PC-9 (cell line): Measurements from ENCODE around the gene CDKN2AIP.

ENCODE experiments used
- EZH2 ChIP-seq: fragments of 200-600 bp; sonication (generic); IDR thresholded peaks from 2 replicates; pipeline ENCODE4 v1.8.0; 2017; ENCODE audit warnings: antibody characterized with exemption, low read depth
- TF ChIP-seq, protein P1 (sequence below): fragments of 200-600 bp; sonication (generic); conservative IDR thresholded peaks from 2 replicates; pipeline ENCODE4 v1.6.1; 2017; ENCODE audit warnings: mixed run types, antibody characterized with exemption, mild to moderate bottlenecking, moderate library complexity

- TF ChIP-seq, protein P1, sequence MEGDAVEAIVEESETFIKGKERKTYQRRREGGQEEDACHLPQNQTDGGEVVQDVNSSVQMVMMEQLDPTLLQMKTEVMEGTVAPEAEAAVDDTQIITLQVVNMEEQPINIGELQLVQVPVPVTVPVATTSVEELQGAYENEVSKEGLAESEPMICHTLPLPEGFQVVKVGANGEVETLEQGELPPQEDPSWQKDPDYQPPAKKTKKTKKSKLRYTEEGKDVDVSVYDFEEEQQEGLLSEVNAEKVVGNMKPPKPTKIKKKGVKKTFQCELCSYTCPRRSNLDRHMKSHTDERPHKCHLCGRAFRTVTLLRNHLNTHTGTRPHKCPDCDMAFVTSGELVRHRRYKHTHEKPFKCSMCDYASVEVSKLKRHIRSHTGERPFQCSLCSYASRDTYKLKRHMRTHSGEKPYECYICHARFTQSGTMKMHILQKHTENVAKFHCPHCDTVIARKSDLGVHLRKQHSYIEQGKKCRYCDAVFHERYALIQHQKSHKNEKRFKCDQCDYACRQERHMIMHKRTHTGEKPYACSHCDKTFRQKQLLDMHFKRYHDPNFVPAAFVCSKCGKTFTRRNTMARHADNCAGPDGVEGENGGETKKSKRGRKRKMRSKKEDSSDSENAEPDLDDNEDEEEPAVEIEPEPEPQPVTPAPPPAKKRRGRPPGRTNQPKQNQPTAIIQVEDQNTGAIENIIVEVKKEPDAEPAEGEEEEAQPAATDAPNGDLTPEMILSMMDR: no peak
- TF ChIP-seq EZH2: no peak
Observed at GRCh38 chr4:183399126-183399522, 45.3 kb upstream of the CDKN2AIP start.
